Right renal pelvis (tissue), 4 donors: ENCODE measurements around the gene ELL2. TPM values are rescaled to one million over a fixed set of nuclear protein-coding genes. Genes with fewer than 3 reads are reported as not detected.
"Not testable (repeated sequence)": the region's sequence is repeated elsewhere in the genome, so short reads cannot be mapped to it uniquely, and the experiment has no call there.

ENCODE experiments used
- DNase-seq, 4 donors: peaks; one replicate each; pipeline ENCODE4 v3.0.0-alpha.2; 2013; ENCODE audit warnings: low read depth in 4 of 4, low spot score in 3 of 4, missing footprints in 1 of 4
- polyA plus RNA-seq, 4 donors: library from polyadenylated mRNA; unstranded; fragments of 120-200 nt; gene quantifications; one replicate each; pipeline ENCODE4 v1.2.1, GENCODE V29; 2013; ENCODE audit not compliant: insufficient read length in 4 of 4

ELL2 gene
- polyA plus RNA-seq, 4 donors: 10.1 to 13.1 (median 12.8) TPM

DNA sequence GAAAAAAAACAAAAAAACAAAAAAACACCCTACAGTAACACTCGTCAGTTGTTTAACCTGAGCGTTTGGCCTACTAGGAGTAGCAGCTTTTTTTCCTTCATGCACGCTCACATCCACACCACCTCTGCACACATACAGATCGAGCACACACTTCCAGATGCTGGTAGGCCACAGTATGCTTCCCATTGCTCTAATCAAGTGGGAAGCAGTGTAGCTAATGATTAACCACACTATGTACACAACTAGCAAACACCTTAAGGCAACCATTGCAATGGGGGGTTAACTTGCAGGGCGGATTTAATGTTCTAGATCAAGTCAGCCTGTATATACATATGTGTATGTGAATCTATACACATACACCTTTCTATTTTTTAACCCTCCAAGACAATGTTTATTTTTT is 73.7 kb downstream of the ELL2 start:
- no peak for DNase-seq

DNA sequence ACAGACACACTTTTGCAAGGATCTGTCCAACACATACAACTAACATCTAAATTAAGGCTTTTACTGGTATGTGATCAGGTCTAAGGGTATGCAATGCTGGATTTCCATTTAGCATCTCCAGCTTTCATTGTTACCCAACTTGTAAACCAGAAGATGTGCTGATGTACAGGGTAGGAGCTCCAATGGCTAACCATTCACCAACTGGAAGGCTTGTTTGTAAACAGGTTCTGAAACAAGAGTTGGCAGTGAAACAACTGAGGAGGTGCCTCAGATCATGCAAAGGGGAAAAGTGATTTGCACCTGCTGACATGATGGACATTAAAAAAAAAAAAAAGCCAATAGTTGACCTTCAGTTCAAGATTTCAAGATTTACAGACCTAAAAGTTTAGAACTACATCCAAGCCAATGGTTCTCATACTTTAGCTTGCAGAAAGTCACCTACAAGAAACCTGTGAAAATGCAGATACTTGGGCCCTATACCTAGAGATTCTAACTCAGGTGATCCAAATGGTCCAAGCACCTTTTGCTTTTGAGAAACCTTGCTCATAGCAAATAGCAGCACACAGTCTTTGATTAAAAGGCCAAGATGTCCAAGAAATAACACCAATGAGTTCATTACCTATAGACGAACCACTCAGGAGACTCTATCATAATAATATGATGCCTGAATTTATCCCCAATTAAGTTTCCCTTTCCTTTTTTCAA is 75.2 kb downstream of the ELL2 start:
- no peak for DNase-seq

DNA sequence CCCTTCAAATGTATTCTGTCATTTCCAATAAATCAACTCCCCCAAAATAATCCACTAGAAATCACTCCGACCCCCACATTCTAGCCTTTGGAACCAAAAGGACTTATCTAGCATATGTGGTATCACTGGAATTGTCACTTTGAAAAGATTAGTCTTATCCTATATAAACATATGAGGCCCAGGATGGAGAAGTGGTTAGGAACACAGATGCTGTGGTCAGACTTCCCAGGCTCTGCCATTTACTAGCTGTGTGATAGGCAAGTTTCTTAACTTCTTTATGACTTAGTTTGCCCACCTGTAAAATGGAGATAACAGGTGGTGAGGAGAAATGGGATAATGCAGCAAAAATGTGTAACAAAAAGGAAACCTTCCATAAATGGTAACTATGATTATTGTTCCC is 77.1 kb downstream of the ELL2 start:
- DNase-seq: no peak

DNA sequence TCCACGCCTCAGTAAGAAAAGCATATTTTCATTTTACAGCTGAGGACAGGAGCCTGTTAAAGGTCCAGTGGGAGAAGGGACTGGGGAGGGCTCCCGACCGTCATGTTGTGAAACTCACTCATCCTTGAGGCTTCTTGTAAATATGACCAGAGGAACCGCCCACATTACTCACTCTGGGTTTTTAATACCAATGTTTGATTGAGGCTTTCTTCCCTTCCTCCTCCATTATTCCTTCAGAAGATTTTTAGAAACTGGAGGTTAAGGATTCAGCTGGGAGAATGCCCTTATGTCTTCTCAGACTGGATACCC is 77.7 kb downstream of the ELL2 start:
- no peak for DNase-seq

DNA sequence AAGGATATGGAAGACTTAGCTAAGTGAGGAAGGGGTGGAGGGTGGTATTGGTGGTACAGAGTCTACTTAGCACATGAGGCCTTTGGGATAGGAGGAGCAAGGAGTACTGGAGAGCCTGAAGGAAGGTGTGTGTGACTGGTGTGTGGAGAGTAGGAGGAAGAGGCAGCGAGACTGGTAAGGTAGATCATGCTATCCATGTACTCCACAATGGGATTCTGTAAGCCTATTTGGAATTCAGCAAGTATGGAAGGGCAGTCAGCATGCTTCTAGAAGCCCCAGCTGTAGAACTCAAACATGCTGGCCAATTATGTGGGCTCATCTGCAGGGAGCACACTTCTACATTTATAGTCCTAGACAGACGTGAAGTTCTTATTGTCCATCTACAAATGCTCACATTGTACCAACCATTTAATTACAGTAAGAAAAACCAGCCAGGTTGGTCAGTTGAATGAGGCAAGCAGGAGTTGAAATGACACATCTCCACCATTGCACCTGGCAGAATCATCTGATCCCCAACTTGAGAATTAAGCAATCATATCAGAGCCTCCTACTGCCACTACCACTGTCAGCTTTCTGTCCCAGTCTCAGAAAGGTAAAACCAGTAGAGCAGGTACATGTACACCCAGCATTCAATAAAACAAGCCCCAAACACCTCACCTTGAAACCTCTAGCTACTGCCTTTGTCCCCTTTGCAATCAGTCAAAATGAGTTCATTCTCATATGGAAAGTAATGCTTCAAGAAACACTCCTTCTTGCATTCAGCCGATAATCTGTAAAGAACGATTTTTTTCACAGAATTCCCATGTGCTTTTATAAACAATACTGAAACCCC is 78.2 kb downstream of the ELL2 start:
- DNase-seq: no peak

DNA sequence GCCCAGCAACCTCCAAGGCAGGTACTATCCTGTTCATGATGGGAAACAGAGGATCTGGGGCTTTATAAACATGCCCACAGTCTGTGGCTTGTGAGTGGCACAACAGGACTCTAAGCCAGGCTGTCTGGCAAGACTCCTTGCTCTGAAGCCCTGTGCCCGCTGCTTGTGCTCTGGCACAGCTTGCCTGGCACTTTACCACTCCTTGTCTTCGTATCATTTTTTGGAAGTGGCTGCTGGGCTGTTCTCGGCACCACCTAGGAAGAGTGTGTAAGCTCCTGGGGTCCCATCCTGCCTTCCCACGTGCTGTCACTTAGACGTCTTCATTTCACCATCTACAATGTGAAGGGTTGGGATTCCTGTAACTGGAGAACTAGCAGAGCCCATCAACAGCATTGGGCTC is 79.8 kb downstream of the ELL2 start:
- no peak for DNase-seq

DNA sequence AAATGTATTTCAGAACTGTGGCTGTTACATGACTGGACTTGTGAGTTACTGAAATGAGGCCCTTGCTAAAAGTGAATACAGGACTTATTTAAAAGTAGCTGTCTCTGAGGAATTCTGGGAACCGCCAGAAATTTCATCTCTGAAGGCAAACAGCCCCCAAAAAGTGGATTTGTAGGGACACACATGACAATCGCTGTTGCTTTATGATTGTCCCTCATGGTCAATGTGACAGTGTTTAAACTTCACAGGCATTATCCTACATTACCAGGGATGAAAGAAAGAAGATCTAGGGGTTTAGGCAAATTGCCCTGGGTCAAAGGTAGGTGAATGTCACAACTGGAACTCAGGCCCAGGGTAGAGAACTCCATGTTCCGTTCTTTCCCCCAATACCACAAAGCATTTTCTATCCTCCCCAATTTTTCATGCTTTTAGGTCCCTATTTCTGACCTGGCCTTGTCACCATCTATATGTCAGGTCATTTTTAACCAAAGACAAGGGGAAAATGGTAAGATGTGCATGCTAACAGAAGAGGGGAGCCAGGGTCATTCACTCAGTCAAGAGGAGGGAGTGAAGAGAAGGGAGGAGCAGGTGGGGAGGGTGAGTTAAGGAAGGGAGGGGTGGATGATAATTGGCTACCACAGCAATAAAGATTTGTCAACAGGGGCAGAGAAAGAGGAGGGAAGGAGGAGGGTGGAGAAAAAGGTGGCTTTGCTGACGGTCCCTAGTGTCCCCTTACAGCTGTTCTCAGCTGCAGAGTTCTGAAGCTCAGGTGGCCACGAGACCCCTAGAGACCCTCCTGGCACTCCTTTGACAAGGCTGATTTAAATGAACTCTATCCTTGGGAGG is 81.3 kb downstream of the ELL2 start:
- no peak for DNase-seq

DNA sequence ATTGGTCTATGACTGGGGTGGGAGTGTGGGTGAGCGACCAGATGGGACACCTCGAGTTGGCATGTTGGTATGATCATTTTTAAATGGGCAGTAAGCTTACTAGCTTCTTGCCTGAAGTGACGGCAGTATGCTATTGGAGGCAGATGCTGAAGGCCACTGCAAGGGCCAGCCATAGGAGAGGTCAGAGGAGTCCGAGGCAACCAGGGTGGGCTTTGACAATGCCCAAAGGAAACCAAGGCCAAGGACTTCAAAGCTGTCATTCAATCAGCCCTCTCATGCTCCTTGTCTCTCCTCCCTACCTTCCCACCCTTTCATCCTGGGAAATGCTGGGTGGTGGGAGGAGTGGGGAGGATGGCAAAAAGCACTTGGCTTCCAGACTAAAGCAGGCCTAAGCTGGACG is 82.0 kb downstream of the ELL2 start:
- no peak for DNase-seq

DNA sequence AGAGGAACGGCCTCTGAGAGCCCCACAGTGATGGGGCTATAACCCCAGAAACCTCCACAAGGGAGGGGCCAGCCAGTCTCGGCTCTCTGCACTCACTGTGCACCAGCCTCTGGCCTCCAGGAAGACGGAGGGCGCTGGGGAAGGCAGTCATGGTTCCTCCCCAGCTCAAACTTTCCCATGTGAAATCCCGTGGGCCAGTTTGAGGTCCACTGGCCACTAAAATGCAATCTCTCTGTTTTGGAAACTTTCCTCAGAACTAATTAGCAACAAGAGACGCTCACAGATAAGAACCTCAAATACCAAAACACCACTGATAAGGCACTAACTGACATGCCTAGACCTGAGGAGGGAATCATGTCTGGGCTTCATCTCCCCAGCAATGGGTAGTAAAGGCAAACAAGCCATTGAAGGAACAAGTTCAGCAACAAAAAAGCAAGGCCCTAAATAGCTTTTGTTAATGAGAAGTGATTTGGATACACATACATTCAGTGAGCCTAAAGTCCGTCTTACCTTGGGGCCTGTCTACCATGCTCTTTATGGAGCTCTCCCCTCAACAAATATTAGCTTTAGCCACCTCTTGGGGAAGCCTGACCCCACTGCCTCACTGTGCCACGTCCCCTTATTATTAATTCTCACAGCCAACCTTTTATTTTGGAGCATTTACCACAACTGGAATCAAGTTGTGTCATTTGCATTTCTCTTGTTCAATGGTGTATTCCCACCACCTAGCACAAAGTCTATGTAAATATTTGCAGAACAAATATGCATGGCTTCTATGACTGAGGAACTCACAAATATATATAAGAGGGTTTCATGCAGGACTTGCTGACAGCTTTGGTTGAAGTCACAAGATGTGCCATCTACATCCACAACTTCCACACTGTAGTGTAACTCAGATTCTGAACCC is 83.0 kb downstream of the ELL2 start:
- no peak for DNase-seq

DNA sequence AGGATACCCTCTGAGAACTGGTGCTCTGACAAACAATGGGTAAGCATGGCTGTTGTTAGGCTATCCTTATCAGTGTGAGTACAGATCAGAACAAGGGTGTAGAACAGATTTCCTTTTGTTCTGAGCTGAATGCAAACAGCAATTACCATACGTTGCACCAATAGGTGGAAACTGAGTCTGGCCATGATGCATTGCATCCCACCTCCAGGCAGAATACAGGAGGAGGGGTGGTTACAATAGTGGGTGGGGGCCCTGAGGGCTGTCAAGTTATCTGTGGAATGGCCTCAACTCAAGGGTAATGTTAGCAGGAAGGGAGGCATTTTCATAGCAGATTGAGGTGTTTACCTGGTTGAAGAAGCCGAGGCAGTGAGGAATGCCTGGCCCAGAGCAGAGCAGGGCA is 84.9 kb downstream of the ELL2 start:
- no peak for DNase-seq

DNA sequence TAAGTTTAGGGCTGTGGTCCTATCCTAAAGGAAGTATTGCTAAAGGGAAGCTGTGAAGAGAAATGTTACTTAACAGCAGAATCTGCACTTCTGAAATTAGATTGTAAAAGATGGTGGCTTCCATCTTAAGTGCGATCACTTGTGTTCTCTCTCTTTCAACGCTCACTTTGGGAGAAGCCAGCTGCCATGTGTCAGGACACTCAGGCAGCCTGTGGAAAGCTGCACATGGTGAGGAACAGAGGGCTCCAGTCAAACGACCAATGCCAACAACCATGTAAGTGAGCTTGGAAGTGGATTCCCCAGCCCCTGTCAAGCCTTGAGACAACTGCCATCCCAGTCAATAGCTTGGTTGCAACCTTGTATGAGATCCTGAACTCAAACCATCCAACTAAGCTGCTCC is 87.4 kb downstream of the ELL2 start:
- DNase-seq: no peak

DNA sequence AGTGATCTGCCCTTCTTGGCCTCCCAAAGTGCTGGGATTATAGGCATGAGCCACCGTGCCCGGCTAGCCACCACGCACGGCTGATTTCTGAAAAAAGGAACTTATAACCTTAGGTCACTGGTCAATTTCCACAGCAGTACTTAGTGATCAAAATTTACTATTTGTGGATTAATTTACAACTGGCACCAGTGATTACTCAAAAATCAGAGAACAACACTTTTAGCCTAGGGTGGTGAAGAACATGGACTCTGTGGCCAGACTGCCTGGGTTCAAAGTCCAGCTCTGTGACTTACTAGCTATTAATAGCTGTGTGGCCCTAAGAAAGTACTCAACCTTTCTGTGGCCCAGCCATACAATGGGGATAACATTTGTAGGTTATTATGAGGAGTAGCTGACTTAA is 88.3 kb downstream of the ELL2 start:
- DNase-seq: no peak

DNA sequence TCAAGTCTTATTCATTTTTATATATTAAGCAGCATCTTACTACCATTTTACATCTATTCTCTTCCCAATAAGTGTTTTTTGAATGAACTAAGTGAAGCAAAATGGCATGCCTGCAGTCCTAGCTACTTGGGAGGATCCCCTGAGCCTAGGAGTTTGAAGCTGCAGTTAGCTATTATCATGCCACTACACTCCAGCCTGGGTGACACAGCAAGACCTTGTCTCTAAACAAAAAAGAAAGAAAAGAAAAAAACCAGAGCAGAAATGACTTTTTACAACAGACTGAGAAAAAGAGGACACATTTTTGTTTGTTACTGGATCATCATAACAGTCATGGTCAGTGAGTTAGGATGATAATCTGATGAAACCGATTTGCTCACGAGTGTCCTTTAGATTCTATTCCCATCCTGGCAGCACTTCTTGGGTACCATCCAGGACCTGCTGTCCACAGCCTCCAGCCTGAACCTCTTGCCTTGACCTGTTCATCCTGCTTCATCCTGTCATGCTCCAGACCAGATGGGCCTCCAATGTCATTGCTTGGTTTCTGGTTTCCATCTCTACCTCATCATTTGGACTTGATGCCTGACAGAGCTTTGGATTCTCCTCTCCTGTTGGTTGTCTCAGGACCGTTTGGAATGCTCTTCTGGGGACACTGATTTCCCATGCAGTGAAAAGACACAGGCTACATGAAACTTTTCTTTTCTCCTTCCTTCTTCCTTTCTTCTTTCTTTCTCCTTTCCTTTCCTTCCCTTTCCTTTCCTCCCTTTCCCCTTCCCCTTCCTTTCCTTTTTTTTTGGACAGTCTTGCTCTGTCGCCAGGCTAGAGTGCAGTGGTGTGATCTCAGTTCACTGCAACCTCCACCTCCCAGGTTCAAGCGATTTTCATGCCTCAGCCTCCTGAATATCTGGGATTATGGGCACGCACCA is 89.0 kb downstream of the ELL2 start:
- no peak for DNase-seq

DNA sequence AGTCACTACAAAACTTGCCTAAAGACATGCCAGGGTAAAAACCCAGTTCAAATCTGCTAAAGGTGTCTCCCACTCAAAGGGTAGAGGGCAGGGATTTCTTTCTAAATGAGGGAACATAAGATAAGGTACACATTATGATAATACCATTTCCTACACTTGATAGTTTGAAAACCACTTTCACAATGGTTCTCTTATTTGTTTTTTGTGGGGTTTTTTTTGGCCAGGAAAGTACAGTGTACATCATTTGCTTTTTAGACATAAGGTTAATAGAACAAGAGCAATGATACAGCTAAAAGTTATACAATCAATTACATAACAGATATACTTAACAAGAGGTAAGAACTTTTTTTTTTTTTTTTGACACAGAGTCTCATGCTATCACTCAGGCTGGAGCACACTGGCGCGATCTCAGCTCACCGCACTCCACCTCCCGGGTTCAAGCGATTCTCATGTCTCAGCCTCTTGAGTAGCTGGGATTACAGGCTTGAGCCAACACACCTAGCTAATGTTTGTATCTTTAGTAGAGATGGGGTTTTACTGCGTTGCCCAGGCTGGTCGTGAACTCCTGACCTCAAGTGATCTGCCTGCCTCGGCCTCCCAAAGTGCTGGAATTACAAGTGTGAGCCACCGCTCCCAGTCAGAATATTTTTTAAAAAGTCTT is 90.4 kb downstream of the ELL2 start:
- DNase-seq: no peak

DNA sequence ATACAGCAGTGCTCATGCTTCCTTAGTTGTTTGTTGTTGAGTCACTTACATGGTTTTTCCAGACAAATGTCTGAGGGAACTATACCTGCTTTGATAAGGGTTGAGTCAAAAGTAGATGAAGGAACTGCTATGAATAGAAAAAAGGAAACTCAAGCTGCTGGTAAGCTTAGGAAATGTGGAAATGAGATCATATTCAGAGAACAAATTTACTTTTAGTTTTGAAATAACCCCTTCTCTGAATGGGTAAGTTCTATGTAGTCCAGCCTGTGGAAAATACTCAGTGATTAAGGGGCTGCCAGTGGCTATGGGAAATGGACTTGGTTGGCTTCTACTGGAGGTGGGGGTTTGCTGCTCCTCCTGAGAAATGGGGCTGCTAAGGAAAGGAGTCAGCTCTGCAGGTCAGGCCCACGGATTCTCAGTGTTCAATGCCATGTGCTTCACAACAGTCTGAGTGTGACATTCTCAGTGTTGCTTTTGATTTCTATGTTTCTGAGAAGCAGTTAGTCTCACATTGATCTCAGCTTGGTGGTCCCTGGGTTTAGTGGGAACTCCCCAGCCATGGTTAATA is 91.5 kb downstream of the ELL2 start:
- DNase-seq: no peak

DNA sequence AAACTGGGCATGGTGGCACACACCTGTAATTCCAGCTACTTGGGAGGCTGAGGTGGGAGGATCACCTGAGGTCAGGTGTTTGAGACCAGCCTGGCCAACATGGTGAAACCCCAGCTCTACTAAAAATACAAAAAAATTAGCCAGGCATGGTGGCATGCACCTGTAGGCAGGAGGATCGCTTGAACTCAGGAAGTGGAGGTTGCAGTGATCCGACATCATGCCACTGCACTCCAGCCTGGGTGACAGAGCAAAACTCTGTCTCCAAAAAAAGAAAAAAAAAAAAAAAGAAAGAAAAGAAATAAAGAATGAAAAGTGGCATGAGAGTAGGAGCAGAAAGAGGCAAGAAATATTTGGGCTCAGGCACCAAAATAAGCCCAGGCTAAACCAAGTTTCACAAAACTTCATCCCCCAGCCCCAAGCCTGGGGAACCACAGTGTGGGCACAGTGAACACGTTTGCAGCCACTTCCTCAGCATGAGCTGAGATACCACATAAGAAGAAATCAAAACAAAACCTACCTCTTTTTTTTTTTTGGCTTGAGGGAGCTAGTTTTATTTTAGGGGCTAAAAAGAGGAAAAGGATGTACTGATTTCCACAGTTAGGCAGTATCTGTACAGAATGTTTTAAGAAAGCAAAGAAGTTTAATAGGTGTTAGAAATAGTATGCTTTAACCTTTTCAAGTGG is 92.3 kb downstream of the ELL2 start:
- DNase-seq: not testable (repeated sequence)

DNA sequence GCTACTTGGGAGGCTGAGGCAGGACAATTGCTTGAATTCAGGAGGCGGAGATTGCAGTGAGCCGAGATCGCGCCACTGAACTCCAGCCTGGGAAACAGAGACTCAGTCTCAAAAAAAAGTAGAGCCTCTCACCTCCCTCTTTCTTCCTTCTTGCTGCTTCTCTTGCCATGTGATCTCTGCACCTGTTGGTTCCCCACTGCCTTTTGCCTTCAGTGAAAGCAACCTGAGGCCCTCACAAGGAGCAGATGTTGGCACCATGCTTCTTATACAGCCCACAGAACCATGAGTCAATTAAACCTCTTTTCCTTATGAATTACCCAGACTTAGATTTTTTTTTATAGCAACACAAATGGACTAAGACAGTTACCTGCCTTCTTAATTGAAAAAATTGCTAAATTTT is 93.5 kb downstream of the ELL2 start:
- DNase-seq: no peak

DNA sequence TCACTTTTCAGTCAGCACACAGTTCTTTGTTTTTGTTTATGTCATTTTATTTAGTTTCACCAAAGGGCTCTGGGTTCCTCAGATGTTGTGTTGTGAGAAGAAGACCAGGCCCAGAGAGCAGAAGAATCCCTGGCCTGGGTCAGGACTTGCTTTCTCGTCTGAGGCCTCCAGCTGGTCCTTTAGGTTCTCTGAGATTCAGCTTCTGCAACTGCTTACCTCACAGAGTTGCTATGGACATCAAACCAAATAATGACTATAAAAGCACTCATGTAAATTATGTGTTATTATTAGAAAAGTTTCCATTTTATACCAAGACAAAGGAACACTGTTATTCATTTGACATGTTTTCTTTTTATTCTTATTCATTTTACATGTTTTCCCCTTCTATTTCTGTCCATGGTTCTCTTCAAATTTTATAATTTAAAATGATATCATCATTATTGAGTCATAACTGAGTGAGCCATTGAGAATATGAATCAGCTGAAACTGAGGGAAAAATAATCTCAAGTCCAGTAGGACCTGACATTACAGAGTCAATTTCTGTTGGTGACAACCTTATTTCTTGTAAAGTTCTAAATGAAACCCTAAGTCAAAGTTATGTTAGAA is 95.1 kb downstream of the ELL2 start:
- DNase-seq: no peak
